ENCODE data around the gene CCDC142. TPM values are rescaled to one million over a fixed set of nuclear protein-coding genes. Genes with fewer than 3 reads are reported as not detected.

Gene CCDC142
- total and polyA plus RNA-seq, 4 donors, result 5.1 to 28.3 (median 10.8) TPM

DNA sequence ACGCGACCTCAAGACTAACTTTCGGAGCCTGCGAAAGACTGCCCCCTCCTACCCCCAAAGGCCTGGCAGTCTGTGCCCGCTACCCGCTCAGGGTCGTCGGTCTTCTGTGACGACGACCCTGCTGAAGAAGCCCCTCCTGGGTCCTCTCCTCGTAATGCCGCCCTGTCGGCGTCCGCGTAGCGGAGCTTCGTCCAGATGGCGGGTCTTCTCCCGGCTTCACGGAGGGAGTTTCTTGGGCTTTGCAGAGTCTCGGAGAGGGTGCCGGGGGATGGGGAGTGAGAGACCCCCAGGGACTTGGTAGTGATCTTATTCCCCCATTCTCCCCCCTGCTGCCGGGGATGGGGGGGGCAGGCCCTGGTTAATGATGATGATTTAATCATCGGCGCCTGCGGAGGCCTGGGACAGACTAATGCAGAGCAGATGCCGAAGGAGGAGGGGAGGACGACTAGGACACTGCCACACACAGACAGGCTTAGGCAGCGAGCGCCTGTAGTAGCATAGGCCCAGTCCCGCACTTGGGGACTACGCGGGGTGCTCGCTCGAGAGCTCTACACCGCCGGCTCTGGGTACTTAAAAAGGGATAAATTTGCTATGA lies 25.2 kb upstream of the CCDC142 start:
- no peak for DNase-seq (ENCODE audit: low spot score)
- Histone ChIP-seq H3K27me3 (ENCODE audit: control insufficient read depth in 4 of 4, insufficient read depth in 4 of 4, low read length in 3 of 4) (peaks cover 0 to 16% (median 2%) of the 10 kb centered on the region in 4 donors), H3K27ac (ENCODE audit: low read depth in 1 of 2, low read length in 2 of 2) (peak overlapping the region; percentile 99), H3K9ac (ENCODE audit: low read depth in 1 of 2, low read length in 2 of 2) (peak overlapping the region; percentile 53 to 91), H3K36me3 (ENCODE audit: control insufficient read depth in 4 of 4, insufficient read depth in 3 of 4, low read depth in 1 of 4, low read length in 3 of 4) (peaks cover 0 to 6% (median 4%) of the 10 kb centered on the region in 4 donors), H3K9me3 (ENCODE audit: control insufficient read depth in 4 of 4, low read length in 3 of 4) (no peaks in the 10 kb centered on the region), H3K4me1 (ENCODE audit: control insufficient read depth in 4 of 4, insufficient read depth in 4 of 4, low read length in 3 of 4) (peaks cover 11 to 47% (median 34%) of the 10 kb centered on the region in 4 donors), H3K4me3 (ENCODE audit: low read depth in 1 of 3, low read length in 3 of 3) (peak overlapping the region; percentile 70 to 92 (median 90))
- TF ChIP-seq GABPA (IDR thresholded peaks at IDR 0.05 in 1 of 2, conservative IDR thresholded peaks at IDR 0.05 in 1 of 2) (no peak), RAD21 (IDR thresholded peaks at IDR 0.05) (no peak), TAF1 (conservative IDR thresholded peaks at IDR 0.05) (no peak), EGR1 (IDR thresholded peaks at IDR 0.05; ENCODE audit: low read depth in 2 of 2) (no peak), JUND (IDR thresholded peaks at IDR 0.05) (no peak), RXRA (IDR thresholded peaks at IDR 0.05) (no peak), HNF4G (IDR thresholded peaks at IDR 0.05) (no peak)
- TF ChIP-seq, protein P1, sequence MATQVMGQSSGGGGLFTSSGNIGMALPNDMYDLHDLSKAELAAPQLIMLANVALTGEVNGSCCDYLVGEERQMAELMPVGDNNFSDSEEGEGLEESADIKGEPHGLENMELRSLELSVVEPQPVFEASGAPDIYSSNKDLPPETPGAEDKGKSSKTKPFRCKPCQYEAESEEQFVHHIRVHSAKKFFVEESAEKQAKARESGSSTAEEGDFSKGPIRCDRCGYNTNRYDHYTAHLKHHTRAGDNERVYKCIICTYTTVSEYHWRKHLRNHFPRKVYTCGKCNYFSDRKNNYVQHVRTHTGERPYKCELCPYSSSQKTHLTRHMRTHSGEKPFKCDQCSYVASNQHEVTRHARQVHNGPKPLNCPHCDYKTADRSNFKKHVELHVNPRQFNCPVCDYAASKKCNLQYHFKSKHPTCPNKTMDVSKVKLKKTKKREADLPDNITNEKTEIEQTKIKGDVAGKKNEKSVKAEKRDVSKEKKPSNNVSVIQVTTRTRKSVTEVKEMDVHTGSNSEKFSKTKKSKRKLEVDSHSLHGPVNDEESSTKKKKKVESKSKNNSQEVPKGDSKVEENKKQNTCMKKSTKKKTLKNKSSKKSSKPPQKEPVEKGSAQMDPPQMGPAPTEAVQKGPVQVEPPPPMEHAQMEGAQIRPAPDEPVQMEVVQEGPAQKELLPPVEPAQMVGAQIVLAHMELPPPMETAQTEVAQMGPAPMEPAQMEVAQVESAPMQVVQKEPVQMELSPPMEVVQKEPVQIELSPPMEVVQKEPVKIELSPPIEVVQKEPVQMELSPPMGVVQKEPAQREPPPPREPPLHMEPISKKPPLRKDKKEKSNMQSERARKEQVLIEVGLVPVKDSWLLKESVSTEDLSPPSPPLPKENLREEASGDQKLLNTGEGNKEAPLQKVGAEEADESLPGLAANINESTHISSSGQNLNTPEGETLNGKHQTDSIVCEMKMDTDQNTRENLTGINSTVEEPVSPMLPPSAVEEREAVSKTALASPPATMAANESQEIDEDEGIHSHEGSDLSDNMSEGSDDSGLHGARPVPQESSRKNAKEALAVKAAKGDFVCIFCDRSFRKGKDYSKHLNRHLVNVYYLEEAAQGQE (IDR thresholded peaks at IDR 0.05), result no peak
- TF ChIP-seq, protein P2, sequence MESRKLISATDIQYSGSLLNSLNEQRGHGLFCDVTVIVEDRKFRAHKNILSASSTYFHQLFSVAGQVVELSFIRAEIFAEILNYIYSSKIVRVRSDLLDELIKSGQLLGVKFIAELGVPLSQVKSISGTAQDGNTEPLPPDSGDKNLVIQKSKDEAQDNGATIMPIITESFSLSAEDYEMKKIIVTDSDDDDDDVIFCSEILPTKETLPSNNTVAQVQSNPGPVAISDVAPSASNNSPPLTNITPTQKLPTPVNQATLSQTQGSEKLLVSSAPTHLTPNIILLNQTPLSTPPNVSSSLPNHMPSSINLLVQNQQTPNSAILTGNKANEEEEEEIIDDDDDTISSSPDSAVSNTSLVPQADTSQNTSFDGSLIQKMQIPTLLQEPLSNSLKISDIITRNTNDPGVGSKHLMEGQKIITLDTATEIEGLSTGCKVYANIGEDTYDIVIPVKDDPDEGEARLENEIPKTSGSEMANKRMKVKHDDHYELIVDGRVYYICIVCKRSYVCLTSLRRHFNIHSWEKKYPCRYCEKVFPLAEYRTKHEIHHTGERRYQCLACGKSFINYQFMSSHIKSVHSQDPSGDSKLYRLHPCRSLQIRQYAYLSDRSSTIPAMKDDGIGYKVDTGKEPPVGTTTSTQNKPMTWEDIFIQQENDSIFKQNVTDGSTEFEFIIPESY (IDR thresholded peaks at IDR 0.05), result no peak
- TF ChIP-seq, protein P3, sequence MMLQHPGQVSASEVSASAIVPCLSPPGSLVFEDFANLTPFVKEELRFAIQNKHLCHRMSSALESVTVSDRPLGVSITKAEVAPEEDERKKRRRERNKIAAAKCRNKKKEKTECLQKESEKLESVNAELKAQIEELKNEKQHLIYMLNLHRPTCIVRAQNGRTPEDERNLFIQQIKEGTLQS (IDR thresholded peaks at IDR 0.05), result no peak
- 17% methylated on average over 38 of the region's 38 CpGs for WGBS

DNA sequence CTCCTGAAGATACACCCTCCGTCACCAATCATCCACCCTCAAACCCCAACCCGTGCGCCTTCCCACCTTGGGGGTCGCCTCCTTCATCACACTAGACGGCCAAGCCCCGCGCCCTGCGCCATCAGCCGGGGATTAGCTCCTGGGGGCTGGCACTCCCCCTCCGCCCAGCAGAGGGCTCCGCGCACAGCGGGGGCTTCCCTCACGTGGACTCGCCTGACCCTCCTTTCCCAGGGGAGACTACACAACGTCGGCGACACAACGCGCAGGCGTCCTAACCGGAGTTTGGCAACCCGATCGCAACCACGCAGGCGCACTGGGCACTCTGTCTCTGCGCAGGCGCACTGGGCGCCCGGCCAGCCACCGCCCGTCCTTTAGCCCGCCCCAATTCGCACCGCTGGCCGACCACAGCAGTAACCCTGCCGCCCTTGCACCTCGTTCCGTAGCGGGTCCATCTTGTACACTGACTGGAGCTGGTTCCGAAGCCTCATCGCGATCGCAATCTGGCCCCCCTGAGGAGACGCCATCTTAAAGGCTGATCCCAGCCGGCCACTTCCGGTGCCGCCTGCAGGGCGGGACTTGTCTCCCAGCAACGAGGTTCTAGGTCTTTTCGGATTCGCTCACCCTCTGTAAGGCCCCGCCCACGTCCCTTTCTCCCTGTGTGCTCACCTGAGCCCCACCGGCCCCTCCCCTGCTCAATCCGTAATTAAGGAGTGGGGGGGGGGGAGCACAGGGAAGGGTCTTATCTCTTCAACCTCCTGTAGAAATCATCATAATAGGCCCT lies 24.5 kb upstream of the CCDC142 start, which contains the start of gene PCGF1:
Gene PCGF1 (minus strand): TSS at position 551 of the 781 bp plus-strand sequence. CDS start 27 bp downstream, at position 524.
- H3K9me3 ChIP-seq (ENCODE audit: control insufficient read depth in 4 of 4, low read length in 3 of 4), result no peaks in the 10 kb centered on the region
- peak within 1 kb of the TSS; percentile 70 to 92 (median 90) for H3K4me3 ChIP-seq (ENCODE audit: low read depth in 1 of 3, low read length in 3 of 3)
- H3K27ac ChIP-seq (ENCODE audit: low read depth in 1 of 2, low read length in 2 of 2), result peak within 1 kb of the TSS; percentile 99
- under 1% methylated on average over 56 of the region's 56 CpGs for WGBS
- peak within 1 kb of the TSS; percentile 78 to 91 for H3K9ac ChIP-seq (ENCODE audit: low read depth in 1 of 2, low read length in 2 of 2)
- peak; percentile 100 for DNase-seq (ENCODE audit: low spot score)
- peaks cover 11 to 50% (median 35%) of the 10 kb centered on the region in 4 donors for H3K4me1 ChIP-seq (ENCODE audit: control insufficient read depth in 4 of 4, insufficient read depth in 4 of 4, low read length in 3 of 4)
- peaks cover 0 to 6% (median 4%) of the 10 kb centered on the region in 4 donors for H3K36me3 ChIP-seq (ENCODE audit: control insufficient read depth in 4 of 4, insufficient read depth in 3 of 4, low read depth in 1 of 4, low read length in 3 of 4)
- H3K27me3 ChIP-seq (ENCODE audit: control insufficient read depth in 4 of 4, insufficient read depth in 4 of 4, low read length in 3 of 4), result peaks cover 0 to 12% (median 0%) of the 10 kb centered on the region in 4 donors
- TF ChIP-seq EGR1 (IDR thresholded peaks at IDR 0.05; ENCODE audit: low read depth in 2 of 2) (peak in 1 of 2 donors; percentile 24), HNF4A (conservative IDR thresholded peaks at IDR 0.05) (no peak), SP1 (IDR thresholded peaks at IDR 0.05) (peak; percentile 59), NR2F2 (IDR thresholded peaks at IDR 0.05) (no peak), JUND (IDR thresholded peaks at IDR 0.05) (no peak), HNF4G (IDR thresholded peaks at IDR 0.05) (no peak), RXRA (IDR thresholded peaks at IDR 0.05) (peak; percentile 8 to 31), RAD21 (IDR thresholded peaks at IDR 0.05) (no peak), GABPA (IDR thresholded peaks at IDR 0.05 in 1 of 2, conservative IDR thresholded peaks at IDR 0.05 in 1 of 2) (peak; percentile 75 to 92)
- TF ChIP-seq, protein P3 (IDR thresholded peaks at IDR 0.05), result no peak
- TF ChIP-seq, protein P2 (IDR thresholded peaks at IDR 0.05), result no peak
- TF ChIP-seq, protein P1 (IDR thresholded peaks at IDR 0.05), result no peak
- TF ChIP-seq, protein P4, sequence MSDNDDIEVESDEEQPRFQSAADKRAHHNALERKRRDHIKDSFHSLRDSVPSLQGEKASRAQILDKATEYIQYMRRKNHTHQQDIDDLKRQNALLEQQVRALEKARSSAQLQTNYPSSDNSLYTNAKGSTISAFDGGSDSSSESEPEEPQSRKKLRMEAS (IDR thresholded peaks at IDR 0.05), result no peak

Measured in liver (tissue), 9 donors.